Left ventricle myocardium inferior (tissue), 1 donor: ENCODE results near the gene PKN2. TPM values are rescaled to one million over a fixed set of nuclear protein-coding genes. Genes with fewer than 3 reads are reported as not detected.

Source experiments
- DNase-seq: peaks from one replicate; pipeline ENCODE4 v3.0.0-alpha.2; 2020
- H3K27ac ChIP-seq: fragments of 200-600 bp; replicated peaks from 2 replicates; pipeline ENCODE4 v1.8.0; 2021
- H3K27me3 ChIP-seq: fragments of 200-600 bp; 2 replicates; pipeline ENCODE4 v1.8.0; 2021; ENCODE audit warnings: low read depth
- H3K36me3 ChIP-seq: fragments of 200-600 bp; 2 replicates; pipeline ENCODE4 v1.8.0; 2021
- H3K4me1 ChIP-seq: fragments of 200-600 bp; 2 replicates; pipeline ENCODE4 v1.8.0; 2021
- H3K4me3 ChIP-seq: fragments of 200-600 bp; 2 replicates; pipeline ENCODE4 v1.8.0; 2021; ENCODE audit warnings: mild to moderate bottlenecking, moderate library complexity
- H3K9me3 ChIP-seq: fragments of 200-600 bp; replicated peaks from 2 replicates; pipeline ENCODE4 v1.8.0; 2021
- CTCF ChIP-seq: fragments of 200-600 bp; IDR thresholded peaks from 2 replicates; pipeline ENCODE4 v1.8.0; 2021; ENCODE audit warnings: antibody characterized with exemption, mild to moderate bottlenecking, borderline replicate concordance
- intact Hi-C: fragments of 100-400 bp; cut with micrococcal nuclease; formaldehyde crosslinking; loops from one replicate; pipeline ENCODE4 v1.11.0; 2022
- total RNA-seq: library from RNA; stranded (reverse); fragmentation: NEBNext Ultra II Directional; extraction: Animal tissue kit (Norgen Biotek cat#: 25700); gene quantifications from one replicate; pipeline ENCODE4 v1.2.1, GENCODE V29; 2021
- donor health status: DM: no; HTN: yes; CAD: no; lungs with severe emphysema.

PKN2 gene
- total RNA-seq, 1 donor from 2014 or later, result 28.2 TPM

- Histone ChIP-seq H3K4me3 (no peak overlapping the region), H3K9me3 (peaks cover 8% of the 10 kb centered on the region), H3K27ac (no peak overlapping the region), H3K36me3 (peaks cover 8% of the 10 kb centered on the region), H3K27me3 (no peaks in the 10 kb centered on the region), H3K4me1 (peaks cover 21% of the 10 kb centered on the region)
- DNase-seq, result no peak
- intact Hi-C loops, result no loop called here
- TF ChIP-seq CTCF, result no peak
Observed at GRCh38 chr1:88740784-88741183, 56.7 kb downstream of the PKN2 start.

GRCh38 chr1:88741413-88741812 is 57.3 kb downstream of the PKN2 start:
- Histone ChIP-seq H3K4me1 (peaks cover 21% of the 10 kb centered on the region), H3K4me3 (no peak overlapping the region), H3K27me3 (no peaks in the 10 kb centered on the region), H3K36me3 (peaks cover 6% of the 10 kb centered on the region), H3K9me3 (peaks cover 2% of the 10 kb centered on the region), H3K27ac (no peak overlapping the region)
- no peak for DNase-seq
- TF ChIP-seq CTCF, result no peak
- intact Hi-C loops, result no loop called here

- TF ChIP-seq CTCF, result no peak
- H3K9me3 ChIP-seq, result no peaks in the 10 kb centered on the region
- H3K27me3 ChIP-seq, result no peaks in the 10 kb centered on the region
- H3K36me3 ChIP-seq, result peaks cover 9% of the 10 kb centered on the region
- peaks cover 21% of the 10 kb centered on the region for H3K4me1 ChIP-seq
- H3K4me3 ChIP-seq, result no peak overlapping the region
- DNase-seq, result no peak
- intact Hi-C loops, result no loop called here
- H3K27ac ChIP-seq, result peak overlapping the region; percentile 17
Observed at GRCh38 chr1:88742531-88742930, 58.5 kb downstream of the PKN2 start.

- H3K4me1 ChIP-seq, result peaks cover 16% of the 10 kb centered on the region
- no peak for TF ChIP-seq CTCF
- H3K9me3 ChIP-seq, result no peaks in the 10 kb centered on the region
- H3K27me3 ChIP-seq, result no peaks in the 10 kb centered on the region
- intact Hi-C loops, result no loop called here
- H3K36me3 ChIP-seq, result peaks cover 9% of the 10 kb centered on the region
- no peak overlapping the region for H3K4me3 ChIP-seq
- no peak overlapping the region for H3K27ac ChIP-seq
- no peak for DNase-seq
Observed at GRCh38 chr1:88744142-88744541, 60.1 kb downstream of the PKN2 start.

- no peak for TF ChIP-seq CTCF
- Histone ChIP-seq H3K4me1 (peaks cover 9% of the 10 kb centered on the region), H3K4me3 (no peak overlapping the region), H3K36me3 (peaks cover 9% of the 10 kb centered on the region), H3K27ac (no peak overlapping the region), H3K9me3 (no peaks in the 10 kb centered on the region), H3K27me3 (no peaks in the 10 kb centered on the region)
- no peak for DNase-seq
- intact Hi-C loops, result no loop called here
Observed at GRCh38 chr1:88746916-88747315, 62.8 kb downstream of the PKN2 start.

GRCh38 chr1:88751714-88752113 is 67.6 kb downstream of the PKN2 start:
- Histone ChIP-seq H3K36me3 (peaks cover 12% of the 10 kb centered on the region), H3K4me3 (no peak overlapping the region), H3K27me3 (no peaks in the 10 kb centered on the region), H3K27ac (no peak overlapping the region), H3K9me3 (no peaks in the 10 kb centered on the region), H3K4me1 (no peaks in the 10 kb centered on the region)
- intact Hi-C loops, result no loop called here
- TF ChIP-seq CTCF, result no peak
- no peak for DNase-seq
